ENCODE data around the gene RAB34.

RAB34 gene

GRCh38 chr17:28746611-28747050, 29.0 kb upstream of the RAB34 start (continued):
- TF ChIP-seq ZNF70 (CRISPR knock-in tag; IDR thresholded peaks at IDR 0.05): no peak

- ATAC-seq: no peak
- TF ChIP-seq PPARA (CRISPR knock-in tag; IDR thresholded peaks at IDR 0.05; ENCODE audit: borderline replicate concordance) (no peak), ZNF565 (CRISPR knock-in tag; conservative IDR thresholded peaks at IDR 0.05; ENCODE audit: low read depth) (no peak), CSDC2 (CRISPR knock-in tag; IDR thresholded peaks at IDR 0.05) (no peak), GLIS3 (CRISPR knock-in tag; IDR thresholded peaks at IDR 0.05) (no peak), CREB5 (CRISPR knock-in tag; IDR thresholded peaks at IDR 0.05; ENCODE audit: low read depth) (no peak), ZC3H10 (CRISPR knock-in tag; IDR thresholded peaks at IDR 0.05) (no peak), ZNF70 (CRISPR knock-in tag; IDR thresholded peaks at IDR 0.05) (no peak), ZFP3 (CRISPR knock-in tag; IDR thresholded peaks at IDR 0.05) (no peak), PATZ1 (CRISPR knock-in tag; IDR thresholded peaks at IDR 0.05; ENCODE audit: borderline replicate concordance) (no peak)
These were observed 28.2 kb upstream of the RAB34 start for GRCh38 chr17:28745786-28746411.

- peak; percentile 6 for ATAC-seq
These were observed 27.5 kb upstream of the RAB34 start for GRCh38 chr17:28744972-28745785.

GRCh38 chr17:28744104-28744971, 26.7 kb upstream of the RAB34 start:
- ATAC-seq: no peak
- TF ChIP-seq CSRNP3 (CRISPR knock-in tag; IDR thresholded peaks at IDR 0.05) (no peak), PATZ1 (CRISPR knock-in tag; IDR thresholded peaks at IDR 0.05; ENCODE audit: borderline replicate concordance) (peak; percentile 60; the same call in 1 of the 2 replicates)

More at GRCh38 chr17:28744972-28745785, 27.5 kb upstream of the RAB34 start:
- TF ChIP-seq OSR1 (CRISPR knock-in tag; IDR thresholded peaks at IDR 0.05) (no peak), GLIS3 (CRISPR knock-in tag; IDR thresholded peaks at IDR 0.05) (no peak), ARNTL (CRISPR knock-in tag; IDR thresholded peaks at IDR 0.05; ENCODE audit: borderline replicate concordance, low read depth) (no peak), TCF4 (CRISPR knock-in tag; IDR thresholded peaks at IDR 0.05; ENCODE audit: borderline replicate concordance) (no peak)

GRCh38 chr17:28743243-28744103, 25.8 kb upstream of the RAB34 start, which contains the start of gene TRAF4:
TSS of gene TRAF4 (plus strand) at chr17:28744011. CDS start at chr17:28744113, 102 bp downstream.
- ATAC-seq: peak; percentile 76
- TF ChIP-seq PATZ1 (CRISPR knock-in tag; IDR thresholded peaks at IDR 0.05; ENCODE audit: borderline replicate concordance) (peak; percentile 83; the same call in 1 of the 2 replicates), PPARA (CRISPR knock-in tag; IDR thresholded peaks at IDR 0.05; ENCODE audit: borderline replicate concordance) (no peak), ZNF565 (CRISPR knock-in tag; conservative IDR thresholded peaks at IDR 0.05; ENCODE audit: low read depth) (no peak), TSHZ2 (CRISPR knock-in tag; IDR thresholded peaks at IDR 0.05) (peak; percentile 5; the same call in 1 of the 2 replicates), ZC3H10 (CRISPR knock-in tag; IDR thresholded peaks at IDR 0.05) (no peak)

Data from SK-N-SH treated with all-trans-retinoic acid at 6 μM for 48 hours (cell line).